Activated CD8-positive, alpha-beta memory T cell treated with anti-CD3 and anti-CD28 coated beads, Interleukin-2, amount 50 U/mL, for 1 hour (primary cell): ENCODE measurements around the gene DLGAP5.

ENCODE experiments used
- DNase-seq: peaks from one replicate; pipeline ENCODE4 v3.0.0-alpha.2; 2020; ENCODE audit errors: extremely low read depth

Gene DLGAP5

GRCh38 chr14:55129086-55129427, 62.3 kb downstream of the DLGAP5 start, which contains the start of gene LGALS3:
LGALS3 (plus strand) TSS chr14:55129252; CDS start chr14:55137374, 8,122 bp downstream.
- DNase-seq = no peak

- DNase-seq = no peak
Observed at GRCh38 chr14:55128386-55129085, 62.8 kb downstream of the DLGAP5 start.

- DNase-seq = no peak
Observed at GRCh38 chr14:55127460-55127951, 63.9 kb downstream of the DLGAP5 start.

GRCh38 chr14:55126932-55127459, 64.4 kb downstream of the DLGAP5 start:
- no peak for DNase-seq

- no peak for DNase-seq
Observed at GRCh38 chr14:55126034-55126433, 65.4 kb downstream of the DLGAP5 start.

- DNase-seq = no peak
Observed at GRCh38 chr14:55125403-55125802, 66.0 kb downstream of the DLGAP5 start.

- no peak for DNase-seq
Observed at GRCh38 chr14:55124774-55125386, 66.5 kb downstream of the DLGAP5 start.

- DNase-seq = no peak
Observed at GRCh38 chr14:55123852-55124639, 67.3 kb downstream of the DLGAP5 start.

- DNase-seq = no peak
Observed at GRCh38 chr14:55123101-55123500, 68.3 kb downstream of the DLGAP5 start.

GRCh38 chr14:55122440-55122986, 68.9 kb downstream of the DLGAP5 start:
- DNase-seq = no peak

GRCh38 chr14:55121628-55122439, 69.6 kb downstream of the DLGAP5 start:
- no peak for DNase-seq

- no peak for DNase-seq
Observed at GRCh38 chr14:55120571-55121495, 70.6 kb downstream of the DLGAP5 start.

GRCh38 chr14:55118761-55119160, 72.6 kb downstream of the DLGAP5 start:
- no peak for DNase-seq

GRCh38 chr14:55117803-55118441, 73.5 kb downstream of the DLGAP5 start:
- DNase-seq = no peak

- no peak for DNase-seq
Observed at GRCh38 chr14:55116246-55117030, 74.9 kb downstream of the DLGAP5 start.

- DNase-seq = no peak
Observed at GRCh38 chr14:55115861-55116245, 75.5 kb downstream of the DLGAP5 start.

GRCh38 chr14:55115460-55115859, 75.9 kb downstream of the DLGAP5 start:
- DNase-seq = no peak

- no peak for DNase-seq
Observed at GRCh38 chr14:55114720-55115119, 76.7 kb downstream of the DLGAP5 start.
